Mucosa of descending colon (tissue), 3 donors: ENCODE data around the gene KCNIP2. TPM values are rescaled to one million over a fixed set of nuclear protein-coding genes. Genes with fewer than 3 reads are reported as not detected.

Source experiments
- ATAC-seq: fragments of 200-7000 bp; cut with Tn5 transposase; one replicate; pipeline ENCODE4 v1.9.1; 2020; ENCODE audit warnings: mild to moderate bottlenecking, moderate library complexity
- DNase-seq, 3 donors: peaks; one replicate each; pipeline ENCODE4 v3.0.0-alpha.2; 2020
- H3K36me3 ChIP-seq: fragments of 200-600 bp; one replicate; pipeline ENCODE4 v1.8.0; 2021; ENCODE audit warnings: low read depth, mild to moderate bottlenecking
- H3K4me1 ChIP-seq: fragments of 200-600 bp; one replicate; pipeline ENCODE4 v1.8.0; 2021; ENCODE audit warnings: low read depth, mild to moderate bottlenecking
- H3K4me3 ChIP-seq: fragments of 200-600 bp; one replicate; pipeline ENCODE4 v1.8.0; 2021; ENCODE audit warnings: mild to moderate bottlenecking
- H3K9me3 ChIP-seq: fragments of 200-600 bp; one replicate; pipeline ENCODE4 v1.8.0; 2021; ENCODE audit warnings: mild to moderate bottlenecking
- CTCF ChIP-seq: fragments of 200-600 bp; IDR thresholded peaks from one replicate; pipeline ENCODE4 v1.8.0; 2022; ENCODE audit warnings: antibody characterized with exemption, mild to moderate bottlenecking
- intact Hi-C, 2 donors: fragments of 100-400 bp; cut with DNase I in 1 of 2; cut with micrococcal nuclease in 1 of 2; formaldehyde crosslinking; loops; one replicate each; pipeline versions ENCODE4 v1.11.0 to v1.11.1; 2022; cut with DNase I, micrococcal nuclease
- long read RNA-seq, 2 donors: library from polyadenylated mRNA; unstranded; transcript quantifications; one replicate each; pipeline ENCODE4 v2.0.0, GENCODE V29; 2019 to 2021
- total RNA-seq, 3 donors: library from RNA; stranded (reverse); fragmentation: NEBNext Ultra II Directional in 2 of 3; extraction: Animal tissue kit (Norgen Biotek cat#: 25700) in 2 of 3; gene quantifications; one replicate each; pipeline versions ENCODE4 v1.2.1 to v1.2.4, GENCODE V29; 2021 to 2023
- donor health status: DM: no; HTN: no; CAD: no; lungs with moderate emphysema.
- donor health status: DM: no; HTN: no; CAD: no.
- donor health status: DM: no; HTN: yes; CAD: no.

KCNIP2 gene
- 1 to 10 TPM; 3.7 to 5.9 (median 4.2) TPM for total RNA-seq
- long read RNA-seq, donor 1, partial matches to known transcripts: 0 of 3 reads
- long read RNA-seq, donor 1, other reads (novel, unspliced or antisense): 3 of 3 reads
- long read RNA-seq, donor 2: 0 reads

- intact Hi-C loops: loop anchor here in 1 of 2 donors (10.0 kb wide), 1 partner anchor 161 kb away; no protein-coding TSS in a partner anchor
- no peak for TF ChIP-seq CTCF
- no peaks in the 10 kb centered on the region for H3K9me3 ChIP-seq
- peaks cover 12% of the 10 kb centered on the region for H3K4me1 ChIP-seq
- H3K36me3 ChIP-seq: no peaks in the 10 kb centered on the region
- DNase-seq: peak in 1 of 3 donors; percentile 66
- H3K4me3 ChIP-seq: no peak within 1 kb of the TSS
- peak; percentile 11 for ATAC-seq
These were observed at the start of gene KCNIP2 for GRCh38 chr10:101843032-101844021. TSS of gene KCNIP2 (minus strand) at chr10:101843800. CDS start at chr10:101843568, 232 bp downstream.

DNA sequence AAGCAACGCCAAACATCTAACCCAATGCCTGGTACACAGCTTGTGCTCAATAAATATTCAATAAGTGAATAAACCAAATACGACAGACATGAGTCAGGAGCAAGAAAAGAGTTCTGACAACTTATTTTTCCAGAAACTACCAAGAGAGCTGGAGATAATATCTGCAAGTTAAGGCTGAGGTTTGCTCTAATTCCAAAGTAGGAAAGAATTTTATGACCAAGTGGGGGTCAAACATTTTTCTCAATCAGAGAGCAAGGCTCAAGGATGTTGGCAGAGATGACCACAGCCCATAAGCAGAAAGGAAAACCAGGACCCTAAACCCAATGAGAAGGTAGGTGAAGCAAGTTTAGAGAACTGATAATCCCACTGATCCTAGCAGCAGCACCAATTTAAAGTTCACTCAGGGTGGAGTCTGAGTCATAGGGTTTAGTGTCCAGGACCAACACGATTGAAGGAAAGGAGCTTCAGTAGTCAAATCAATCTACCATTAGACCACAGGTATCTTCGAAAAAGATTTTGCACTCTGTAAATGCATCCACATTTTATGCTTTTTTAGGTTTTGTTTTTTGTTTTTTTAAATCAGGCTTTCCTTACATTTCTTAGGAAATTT lies 49.3 kb upstream of the KCNIP2 start:
- ATAC-seq (no peak), DNase-seq (no peak)
- H3K36me3 ChIP-seq: no peaks in the 10 kb centered on the region
- no peaks in the 10 kb centered on the region for H3K9me3 ChIP-seq
- H3K4me1 ChIP-seq: no peaks in the 10 kb centered on the region
- no peak overlapping the region for H3K4me3 ChIP-seq
- intact Hi-C loops: no loop called here
- TF ChIP-seq CTCF: no peak

DNA sequence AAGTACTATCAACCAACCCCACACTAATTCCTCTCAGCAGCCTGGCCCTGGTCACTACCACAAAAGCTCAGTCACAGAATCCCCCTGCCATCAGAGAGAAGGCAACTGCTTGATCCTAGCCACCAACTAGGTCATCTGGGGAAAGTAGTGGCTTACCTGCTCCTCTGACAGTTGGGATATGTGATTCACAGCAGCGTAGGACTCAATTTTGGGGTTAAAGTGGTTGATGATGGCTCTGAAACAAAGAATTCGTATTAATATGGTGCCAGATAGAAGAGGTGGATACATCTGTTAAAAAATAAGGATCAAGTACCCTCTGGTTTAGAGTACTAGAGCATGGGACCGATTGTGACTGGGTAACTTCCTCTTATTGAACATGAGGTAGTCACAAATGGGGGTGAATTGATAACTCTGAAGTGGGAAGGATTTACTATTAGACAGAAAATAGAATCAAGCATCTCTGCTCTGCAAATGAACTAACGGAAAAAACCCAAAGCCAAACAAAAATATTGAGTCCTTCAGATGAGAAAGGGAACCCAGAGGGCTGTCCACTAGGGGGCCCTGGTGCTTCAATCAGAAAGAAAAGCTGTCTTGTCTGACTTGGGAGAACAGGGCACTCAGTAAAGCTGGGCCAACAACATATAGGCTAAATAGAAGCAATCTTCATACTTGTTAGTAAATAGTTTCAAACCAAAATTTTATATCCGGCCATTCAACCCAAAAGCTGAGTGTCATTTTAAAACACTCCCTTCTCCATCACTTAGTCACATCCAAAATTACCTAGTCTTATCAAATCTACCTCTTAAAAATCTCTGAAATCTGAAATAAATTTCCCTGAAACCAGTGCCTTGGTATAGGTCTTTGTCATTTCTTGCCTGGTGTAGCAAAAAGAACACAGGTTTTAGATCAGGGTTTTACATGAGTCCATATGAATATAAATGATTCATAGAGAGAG lies 45.9 kb upstream of the KCNIP2 start:
- TF ChIP-seq CTCF: peak; percentile 58
- peak; percentile 82 for ATAC-seq
- peak in 2 of 3 donors; percentile 68 to 90 for DNase-seq
- no peaks in the 10 kb centered on the region for H3K4me1 ChIP-seq
- intact Hi-C loops: loop anchor here in 1 of 2 donors (10.0 kb wide), 1 partner anchor 125 kb away; no protein-coding TSS in a partner anchor
- H3K36me3 ChIP-seq: no peaks in the 10 kb centered on the region
- H3K9me3 ChIP-seq: no peaks in the 10 kb centered on the region
- no peak overlapping the region for H3K4me3 ChIP-seq

- TF ChIP-seq CTCF: no peak
- Histone ChIP-seq H3K9me3 (no peaks in the 10 kb centered on the region), H3K4me3 (no peak overlapping the region), H3K36me3 (no peaks in the 10 kb centered on the region), H3K4me1 (no peaks in the 10 kb centered on the region)
- ATAC-seq (no peak), DNase-seq (no peak)
- intact Hi-C loops: loop anchor here in 1 of 2 donors (10.0 kb wide), 1 partner anchor 126 kb away; no protein-coding TSS in a partner anchor
These were observed 44.8 kb upstream of the KCNIP2 start for GRCh38 chr10:101888251-101888949.
